Activated naive CD4-positive, alpha-beta T cell treated with anti-CD3 and anti-CD28 coated beads, Interleukin-2, amount 50 U/mL, for 24 hours (primary cell): ENCODE data around the gene PTPRS.

ENCODE experiments used
- H3K27ac Mint-ChIP-seq: one replicate; pipeline ENCODE4 v1.8.0; 2021; ENCODE audit warnings: mild to moderate bottlenecking, mixed read lengths
- H3K27me3 Mint-ChIP-seq: one replicate; pipeline ENCODE4 v1.8.0; 2021; ENCODE audit warnings: mixed read lengths
- H3K36me3 Mint-ChIP-seq: one replicate; pipeline ENCODE4 v1.8.0; 2021; ENCODE audit warnings: mixed read lengths
- H3K4me1 Mint-ChIP-seq: one replicate; pipeline ENCODE4 v1.8.0; 2021; ENCODE audit warnings: mixed read lengths
- H3K4me3 Mint-ChIP-seq: one replicate; pipeline ENCODE4 v1.8.0; 2021; ENCODE audit warnings: mild to moderate bottlenecking, mixed read lengths
- H3K9me3 Mint-ChIP-seq: one replicate; pipeline ENCODE4 v1.8.0; 2021; ENCODE audit warnings: mixed read lengths

Gene PTPRS

DNA sequence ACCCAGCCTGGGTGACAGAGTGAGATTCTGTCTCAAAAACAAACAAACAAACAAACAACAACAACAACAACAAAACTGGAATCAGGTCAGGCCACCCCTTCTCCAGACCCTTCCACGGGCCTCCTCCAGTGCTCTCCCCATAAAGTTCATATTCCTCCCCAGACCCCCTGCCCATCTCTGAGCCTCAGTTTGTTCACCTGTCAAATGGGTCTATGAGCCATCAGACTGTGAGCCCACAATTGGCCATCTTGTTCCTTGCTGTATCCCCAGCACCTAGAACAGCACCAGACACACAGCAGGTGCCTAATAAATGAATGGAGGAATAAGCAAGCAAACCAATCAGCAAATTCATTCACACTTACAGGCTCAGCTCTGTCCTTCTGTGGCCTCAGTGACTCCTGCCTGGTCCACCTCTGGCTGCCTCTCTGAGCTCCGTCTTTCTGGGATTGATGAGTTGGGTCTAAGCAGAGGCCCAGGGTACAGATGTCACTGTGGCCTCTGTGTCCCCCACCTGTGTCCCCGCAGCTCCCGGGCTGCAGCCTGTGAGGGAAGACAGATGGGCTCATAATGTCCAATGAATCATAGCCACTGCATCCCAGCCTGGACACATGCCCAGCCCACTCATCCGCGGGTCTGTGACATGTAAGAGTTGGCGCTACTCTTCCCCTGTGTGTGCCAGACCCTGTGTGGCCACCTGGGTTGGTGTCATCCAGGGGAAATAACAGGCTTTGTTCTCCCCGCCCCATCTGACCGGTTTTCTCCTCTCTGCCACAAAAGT lies 19.6 kb upstream of the PTPRS start:
- Mint-ChIP-seq H3K27me3 (peaks cover 27% of the 10 kb centered on the region), H3K9me3 (no peaks in the 10 kb centered on the region), H3K4me3 (no peak overlapping the region), H3K27ac (no peak overlapping the region), H3K36me3 (no peaks in the 10 kb centered on the region), H3K4me1 (no peaks in the 10 kb centered on the region)

DNA sequence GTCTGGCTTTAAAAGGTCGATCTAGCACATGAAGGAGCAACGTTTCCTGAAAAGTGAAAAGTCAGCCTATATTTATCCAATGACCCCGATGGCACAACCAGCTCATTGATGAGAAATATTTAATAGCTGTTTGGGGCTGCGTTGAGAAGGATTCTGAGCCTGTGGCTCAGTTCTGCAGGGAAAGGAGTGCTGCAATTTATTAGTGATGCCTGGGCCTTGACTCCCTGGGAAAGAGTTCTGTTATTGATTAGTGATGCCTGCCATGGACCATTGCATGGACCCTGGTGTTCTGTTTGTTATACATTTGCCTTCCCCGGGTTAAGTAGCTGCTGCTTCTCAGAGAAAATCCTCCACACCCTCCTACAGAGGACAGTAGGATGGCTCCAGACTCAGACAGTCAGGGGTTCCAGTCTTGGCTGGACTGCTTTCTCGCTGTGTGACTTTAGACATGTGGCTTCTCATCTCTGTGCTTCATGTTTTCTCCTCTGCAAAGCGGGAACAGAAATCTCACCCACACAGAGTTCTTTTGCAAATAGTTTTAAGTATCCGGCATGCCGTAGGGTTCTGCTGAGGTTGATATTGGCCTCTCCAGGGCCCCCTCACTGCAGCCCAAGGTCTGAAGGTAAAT lies 17.7 kb upstream of the PTPRS start:
- Mint-ChIP-seq H3K27me3 (peaks cover 32% of the 10 kb centered on the region), H3K4me1 (no peaks in the 10 kb centered on the region), H3K27ac (no peak overlapping the region), H3K4me3 (no peak overlapping the region), H3K9me3 (no peaks in the 10 kb centered on the region), H3K36me3 (no peaks in the 10 kb centered on the region)

DNA sequence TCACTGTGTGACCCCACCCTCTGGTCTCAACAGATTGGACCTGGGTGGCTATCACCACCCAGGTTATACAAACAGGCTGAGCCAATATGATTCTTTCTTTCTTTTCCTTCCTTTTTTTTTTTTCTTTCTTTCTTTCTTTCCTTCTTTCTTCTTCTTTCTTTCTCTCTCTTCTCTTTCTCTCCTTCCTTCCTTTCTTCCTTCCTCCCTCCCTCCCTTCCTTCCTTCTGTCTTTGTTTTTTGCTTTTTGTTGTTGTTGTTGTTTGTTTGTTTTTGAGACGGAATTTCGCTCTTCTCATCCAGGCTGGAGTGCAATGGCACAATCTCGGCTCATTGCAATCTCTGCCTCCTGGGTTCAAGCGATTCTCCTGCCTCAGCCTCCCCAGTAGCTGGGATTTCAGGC lies 17.0 kb upstream of the PTPRS start:
- Mint-ChIP-seq H3K36me3 (no peaks in the 10 kb centered on the region), H3K9me3 (no peaks in the 10 kb centered on the region), H3K27ac (no peak overlapping the region), H3K27me3 (peaks cover 32% of the 10 kb centered on the region), H3K4me3 (no peak overlapping the region), H3K4me1 (no peaks in the 10 kb centered on the region)

DNA sequence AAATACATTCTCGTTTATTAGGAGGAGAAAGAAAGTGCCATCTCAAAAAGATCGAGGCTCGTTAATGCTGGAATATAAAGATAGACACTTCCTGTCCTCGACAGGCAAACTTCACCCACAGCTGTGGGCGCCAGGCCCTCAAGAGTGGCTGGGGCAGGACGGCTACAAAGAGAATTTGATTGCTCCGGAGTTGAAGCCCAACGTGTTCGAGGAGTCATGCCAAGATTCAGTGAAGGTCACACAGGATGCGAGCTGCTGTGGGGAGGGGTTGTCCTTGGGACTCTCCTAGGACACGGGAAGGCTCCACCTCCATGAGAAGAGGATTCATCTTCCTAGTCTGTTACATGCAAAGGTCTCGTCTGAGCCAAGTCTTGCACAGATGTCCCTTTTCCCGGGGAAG lies 16.3 kb upstream of the PTPRS start:
- Mint-ChIP-seq H3K27ac (no peak overlapping the region), H3K27me3 (peaks cover 30% of the 10 kb centered on the region)

DNA sequence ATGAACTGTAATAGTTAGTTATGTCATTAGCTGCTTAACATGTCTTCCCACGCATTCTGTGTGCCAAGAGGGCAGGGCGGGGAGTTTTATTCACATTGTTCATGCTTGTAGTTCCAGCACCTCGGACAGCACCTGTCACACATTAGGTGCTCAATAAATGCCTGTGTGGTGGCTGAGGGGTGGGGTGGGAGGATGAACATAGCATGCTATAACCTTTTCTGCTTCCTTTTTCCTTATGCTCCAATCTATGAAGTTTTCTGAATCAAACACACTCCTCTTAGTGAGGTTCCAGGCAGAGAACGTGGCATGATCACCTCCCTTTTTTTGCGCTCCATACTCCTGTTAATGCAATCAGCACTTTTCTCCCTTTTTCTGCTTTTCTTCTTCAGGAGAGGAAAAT lies 15.8 kb upstream of the PTPRS start:
- Mint-ChIP-seq H3K4me1 (no peaks in the 10 kb centered on the region), H3K27ac (no peak overlapping the region), H3K9me3 (no peaks in the 10 kb centered on the region), H3K36me3 (no peaks in the 10 kb centered on the region), H3K4me3 (no peak overlapping the region), H3K27me3 (peaks cover 28% of the 10 kb centered on the region)

More for the DNA sequence above, 16.3 kb upstream of the PTPRS start:
- Mint-ChIP-seq H3K36me3 (no peaks in the 10 kb centered on the region), H3K9me3 (no peaks in the 10 kb centered on the region), H3K4me1 (no peaks in the 10 kb centered on the region), H3K4me3 (no peak overlapping the region)

DNA sequence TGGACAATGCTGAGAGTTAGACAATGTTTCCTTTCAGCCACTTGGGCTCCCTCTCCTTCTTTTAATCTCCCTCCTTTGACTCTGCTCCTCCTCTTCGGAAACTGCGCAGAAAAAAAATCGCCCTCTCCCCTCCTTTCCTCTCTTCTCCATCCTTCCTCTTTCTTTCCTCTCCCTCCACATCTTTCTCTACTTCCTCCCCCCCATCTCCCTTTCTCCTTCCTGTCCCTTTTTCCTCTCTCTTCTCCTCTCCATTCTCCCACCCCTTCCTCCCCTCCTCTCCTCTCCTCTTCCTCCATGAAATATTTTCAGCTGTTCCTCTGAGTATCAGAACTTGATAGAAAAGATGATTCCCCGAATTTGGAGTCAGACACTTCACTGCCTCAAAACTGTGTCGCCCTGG lies 15.1 kb upstream of the PTPRS start:
- H3K27ac Mint-ChIP-seq: no peak overlapping the region
- no peaks in the 10 kb centered on the region for H3K4me1 Mint-ChIP-seq
- H3K36me3 Mint-ChIP-seq: no peaks in the 10 kb centered on the region
- no peaks in the 10 kb centered on the region for H3K9me3 Mint-ChIP-seq
- no peak overlapping the region for H3K4me3 Mint-ChIP-seq
- H3K27me3 Mint-ChIP-seq: peaks cover 27% of the 10 kb centered on the region

DNA sequence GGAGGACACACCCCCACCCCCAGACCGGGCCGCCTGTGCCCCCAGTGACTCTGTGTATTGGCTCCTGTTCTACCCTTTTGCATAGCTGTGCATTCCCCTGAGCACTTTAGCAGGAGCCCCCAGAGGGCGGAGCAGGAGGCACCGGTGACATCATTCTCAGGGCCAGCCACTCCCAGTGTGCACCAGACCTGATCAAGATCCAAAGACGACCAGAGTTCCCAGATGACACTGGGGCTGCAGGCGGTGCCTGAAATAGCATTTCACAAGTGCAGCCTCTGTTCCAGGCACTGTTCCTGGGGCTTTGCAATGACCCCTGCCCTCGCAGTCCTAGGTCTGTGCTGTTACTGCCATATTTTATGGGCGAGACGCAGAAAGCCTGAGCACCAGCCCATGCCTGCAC lies 14.5 kb upstream of the PTPRS start:
- H3K27ac Mint-ChIP-seq: no peak overlapping the region
- peaks cover 23% of the 10 kb centered on the region for H3K27me3 Mint-ChIP-seq
- H3K4me1 Mint-ChIP-seq: no peaks in the 10 kb centered on the region

DNA sequence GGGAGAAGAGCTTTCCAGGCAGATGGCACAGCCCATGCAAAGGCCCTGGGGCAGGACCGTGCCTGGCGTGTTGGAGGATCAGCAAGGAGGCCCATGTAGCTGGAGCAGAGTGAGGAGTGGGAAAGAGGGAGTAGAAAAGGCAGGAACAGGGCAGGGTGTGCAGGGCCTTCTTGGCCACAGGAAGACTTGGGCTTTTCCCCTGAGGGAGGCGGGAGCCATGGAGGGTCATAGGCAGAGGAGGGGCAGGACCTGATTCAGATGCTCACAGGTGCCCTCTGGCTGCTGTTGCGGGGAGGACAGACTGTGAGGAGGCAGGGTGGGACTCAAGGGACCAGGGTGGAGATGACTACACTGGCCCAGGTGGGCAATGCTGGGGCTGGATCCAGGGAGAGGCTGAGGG lies 13.8 kb upstream of the PTPRS start:
- Mint-ChIP-seq H3K9me3 (no peaks in the 10 kb centered on the region), H3K4me1 (no peaks in the 10 kb centered on the region), H3K27me3 (peaks cover 23% of the 10 kb centered on the region), H3K4me3 (no peak overlapping the region), H3K36me3 (no peaks in the 10 kb centered on the region), H3K27ac (no peak overlapping the region)

More for the DNA sequence above, 14.5 kb upstream of the PTPRS start:
- H3K9me3 Mint-ChIP-seq: no peaks in the 10 kb centered on the region
- no peak overlapping the region for H3K4me3 Mint-ChIP-seq
- no peaks in the 10 kb centered on the region for H3K36me3 Mint-ChIP-seq

DNA sequence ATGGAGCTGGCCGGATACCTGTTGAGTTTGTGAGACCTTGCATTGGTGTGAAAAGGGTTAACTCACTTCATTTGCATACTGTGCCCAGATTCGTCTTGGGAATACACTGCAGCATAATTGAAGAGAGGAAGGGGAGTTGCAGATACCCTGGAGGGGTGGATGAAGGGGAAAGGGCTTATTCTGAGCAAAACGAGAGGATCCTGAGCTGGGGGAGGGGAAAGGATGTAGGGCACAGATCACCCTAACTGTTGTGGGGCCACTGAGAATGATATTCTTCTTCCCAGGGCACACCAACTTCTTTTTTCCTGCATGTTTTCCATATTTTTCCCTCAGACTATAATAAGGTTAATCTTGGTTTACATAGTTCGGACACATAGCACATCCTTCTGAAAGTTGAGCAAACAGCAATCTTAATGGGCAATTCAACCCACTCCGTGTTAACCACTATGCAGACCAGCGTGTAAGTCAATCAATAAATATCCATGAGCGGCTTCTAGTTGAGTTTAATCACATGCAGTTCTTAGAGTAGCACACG lies 11.7 kb upstream of the PTPRS start:
- Mint-ChIP-seq H3K4me1 (no peaks in the 10 kb centered on the region), H3K27me3 (peaks cover 19% of the 10 kb centered on the region)

DNA sequence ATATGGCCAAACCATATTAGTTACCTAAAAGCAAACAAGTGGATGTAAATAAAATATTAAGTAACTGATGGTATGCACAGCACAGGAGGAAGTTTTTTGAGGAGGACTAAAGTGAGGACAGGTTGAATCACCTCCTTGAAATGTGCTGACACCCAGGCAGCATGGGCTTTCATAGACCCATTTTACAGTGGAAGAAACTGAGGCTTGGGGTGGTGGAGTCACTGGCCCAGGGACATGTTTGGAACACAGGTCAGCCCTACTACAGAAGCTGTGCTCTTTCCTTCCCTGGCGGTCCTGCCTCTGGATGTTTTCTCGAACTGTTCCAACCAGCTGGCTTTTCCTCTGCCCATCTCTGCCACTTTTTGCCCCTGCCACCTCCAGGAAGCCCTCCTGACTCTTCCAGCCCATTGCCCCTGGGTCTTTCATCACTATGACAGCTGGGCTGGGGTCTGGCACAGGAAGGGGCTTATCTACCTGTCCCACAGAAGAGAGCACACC lies 11.2 kb upstream of the PTPRS start:
- no peaks in the 10 kb centered on the region for H3K36me3 Mint-ChIP-seq
- peaks cover 4% of the 10 kb centered on the region for H3K9me3 Mint-ChIP-seq
- H3K27ac Mint-ChIP-seq: peak overlapping the region; percentile 10
- no peak overlapping the region for H3K4me3 Mint-ChIP-seq
- H3K27me3 Mint-ChIP-seq: peaks cover 18% of the 10 kb centered on the region
- H3K4me1 Mint-ChIP-seq: no peaks in the 10 kb centered on the region

More for the DNA sequence above, 11.7 kb upstream of the PTPRS start:
- no peaks in the 10 kb centered on the region for H3K36me3 Mint-ChIP-seq
- H3K4me3 Mint-ChIP-seq: no peak overlapping the region
- peak overlapping the region; percentile 10 for H3K27ac Mint-ChIP-seq
- peaks cover 4% of the 10 kb centered on the region for H3K9me3 Mint-ChIP-seq

DNA sequence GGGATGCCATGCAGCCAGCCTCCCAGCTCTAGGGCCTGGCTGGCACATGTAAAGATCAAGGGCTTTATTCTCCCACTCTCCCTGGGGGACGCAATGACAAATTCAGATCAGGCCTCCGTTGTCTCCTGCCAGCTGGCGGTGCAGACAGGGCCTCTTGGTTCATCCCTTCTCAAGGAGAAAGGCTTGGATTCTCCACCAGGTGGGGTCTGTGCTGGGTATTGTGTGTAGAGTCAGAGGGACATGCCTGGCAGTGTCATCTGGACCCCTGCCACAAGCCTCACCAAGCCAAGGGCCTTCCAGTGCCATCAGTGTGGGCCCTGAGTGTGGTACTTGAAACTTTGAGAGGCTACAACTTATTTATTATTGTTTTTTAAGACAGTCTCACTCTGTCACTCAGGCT lies 8.4 kb upstream of the PTPRS start:
- Mint-ChIP-seq H3K27me3 (peaks cover 15% of the 10 kb centered on the region), H3K9me3 (peaks cover 4% of the 10 kb centered on the region), H3K4me1 (no peaks in the 10 kb centered on the region), H3K36me3 (no peaks in the 10 kb centered on the region), H3K4me3 (no peak overlapping the region), H3K27ac (no peak overlapping the region)

DNA sequence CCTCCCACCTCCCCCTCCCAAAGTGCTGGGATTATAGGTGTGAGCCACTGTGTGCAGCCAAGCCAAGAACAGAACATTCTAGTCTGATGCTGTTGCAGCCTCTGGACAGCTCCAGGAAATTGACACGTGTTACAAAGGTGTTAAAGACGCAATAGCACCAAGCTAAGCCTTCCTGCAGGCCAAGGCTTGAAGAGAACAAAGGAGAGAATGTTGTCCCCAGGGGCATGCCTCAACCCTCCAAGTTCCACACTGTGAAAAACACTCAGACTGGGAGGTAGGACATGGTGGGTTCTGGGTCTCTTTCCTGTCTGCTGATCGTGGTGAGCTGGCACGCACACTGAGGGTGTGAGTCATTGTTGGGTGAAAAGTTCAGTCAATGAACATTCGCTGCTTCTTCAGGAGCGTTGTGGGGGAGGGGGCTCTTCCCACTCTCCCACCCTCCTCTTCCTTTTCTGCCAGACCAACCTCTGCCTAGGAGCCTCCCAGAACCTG lies 5.3 kb upstream of the PTPRS start:
- H3K4me1 Mint-ChIP-seq: peaks cover 5% of the 10 kb centered on the region
- H3K27me3 Mint-ChIP-seq: peaks cover 20% of the 10 kb centered on the region
- no peak overlapping the region for H3K4me3 Mint-ChIP-seq
- H3K9me3 Mint-ChIP-seq: peaks cover 4% of the 10 kb centered on the region
- no peaks in the 10 kb centered on the region for H3K36me3 Mint-ChIP-seq
- no peak overlapping the region for H3K27ac Mint-ChIP-seq

DNA sequence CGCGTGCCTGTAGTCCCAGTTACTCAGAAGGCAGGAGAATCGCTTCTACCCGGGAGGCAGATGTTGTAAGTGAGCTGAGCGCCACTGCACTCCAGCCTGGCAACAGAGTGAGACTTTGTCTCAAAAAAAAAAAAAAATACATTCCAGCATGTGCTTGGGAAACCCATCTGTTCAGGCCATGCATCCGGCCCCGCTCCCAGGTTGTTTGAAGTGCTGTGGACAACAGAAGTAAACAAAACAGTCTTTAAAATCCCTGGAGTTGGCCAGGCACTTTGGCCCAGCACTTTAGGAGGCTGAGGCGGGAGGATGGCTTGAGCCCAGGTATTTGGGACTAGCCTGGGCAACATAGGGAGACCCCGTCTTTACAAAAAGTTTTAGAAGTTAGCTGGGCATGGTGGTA lies 3.2 kb upstream of the PTPRS start:
- Mint-ChIP-seq H3K36me3 (no peaks in the 10 kb centered on the region), H3K27me3 (peaks cover 22% of the 10 kb centered on the region), H3K9me3 (peaks cover 4% of the 10 kb centered on the region), H3K27ac (no peak overlapping the region), H3K4me1 (peaks cover 11% of the 10 kb centered on the region), H3K4me3 (no peak overlapping the region)

DNA sequence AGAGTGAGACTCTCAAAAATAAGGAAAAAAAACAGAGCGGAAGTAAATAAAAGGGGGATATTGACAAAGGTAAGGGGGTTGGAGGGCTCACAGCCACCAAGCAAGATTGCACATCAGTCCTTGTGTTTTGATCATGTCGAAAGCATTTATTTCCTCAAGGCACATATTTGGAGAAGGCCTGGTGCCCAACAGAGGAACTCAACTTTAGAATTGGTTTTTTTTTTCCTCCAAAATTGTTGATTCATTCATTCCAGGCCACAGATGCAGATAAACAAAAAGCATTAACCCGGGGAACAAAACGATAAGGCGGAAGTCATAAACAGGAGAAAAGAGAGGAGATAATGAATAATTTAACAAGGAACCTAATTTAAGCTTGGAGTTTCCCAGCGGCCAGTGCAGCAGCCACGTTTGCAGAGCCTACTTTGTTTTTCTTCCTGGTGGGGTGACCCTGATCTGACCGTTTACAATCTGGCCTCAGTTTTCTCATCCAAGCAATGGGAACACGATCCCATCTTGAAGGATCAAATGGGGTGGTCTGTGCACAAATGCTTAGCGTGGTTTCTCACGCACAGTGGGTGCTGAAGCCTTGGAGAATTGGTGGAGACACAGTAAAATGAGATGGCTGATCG lies 2.1 kb upstream of the PTPRS start:
- Mint-ChIP-seq H3K4me1 (peaks cover 11% of the 10 kb centered on the region), H3K9me3 (peaks cover 4% of the 10 kb centered on the region), H3K4me3 (no peak overlapping the region), H3K36me3 (no peaks in the 10 kb centered on the region), H3K27ac (no peak overlapping the region), H3K27me3 (peaks cover 22% of the 10 kb centered on the region)

DNA sequence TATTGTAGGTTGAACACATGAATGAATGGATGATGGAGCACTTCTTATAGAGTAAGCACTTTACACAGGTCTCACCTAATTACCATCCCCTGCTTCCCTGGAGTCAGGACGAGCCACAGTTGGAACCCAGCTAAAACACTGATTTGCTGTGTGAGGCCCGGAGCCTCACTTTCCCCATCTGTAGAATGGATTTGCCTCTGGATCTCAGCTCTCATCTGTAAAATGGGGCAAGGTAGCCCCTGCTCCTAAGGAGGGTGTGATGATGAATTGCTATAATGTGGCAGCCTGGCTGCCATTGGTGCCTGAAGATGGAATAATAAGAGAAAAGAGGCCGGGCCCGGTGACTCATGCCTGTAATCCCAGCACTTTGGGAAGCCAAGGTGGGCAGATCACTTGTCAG lies 1.4 kb upstream of the PTPRS start:
- no peak overlapping the region for H3K27ac Mint-ChIP-seq
- H3K9me3 Mint-ChIP-seq: no peaks in the 10 kb centered on the region
- H3K4me3 Mint-ChIP-seq: peak overlapping the region; percentile 76
- H3K27me3 Mint-ChIP-seq: peaks cover 29% of the 10 kb centered on the region
- peaks cover 11% of the 10 kb centered on the region for H3K4me1 Mint-ChIP-seq
- no peaks in the 10 kb centered on the region for H3K36me3 Mint-ChIP-seq

DNA sequence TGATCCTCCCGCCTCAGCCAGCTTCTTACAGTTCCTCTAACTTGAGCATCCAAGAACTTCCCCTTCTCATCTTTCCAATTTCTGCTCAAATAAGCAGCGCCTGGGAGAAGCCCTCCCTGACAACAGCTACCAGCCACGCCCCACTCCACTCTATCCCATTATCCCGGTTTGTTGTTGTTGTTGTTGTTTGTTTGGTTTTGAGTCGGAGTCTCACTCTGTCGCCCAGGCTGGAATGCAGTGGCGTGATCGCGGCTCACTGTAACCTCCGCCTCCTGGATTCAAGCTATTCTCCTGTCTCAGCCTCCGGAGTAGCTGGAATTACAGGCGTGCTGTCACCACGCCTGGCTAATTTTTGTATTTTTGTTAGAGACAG lies 822 bp upstream of the PTPRS start:
- no peaks in the 10 kb centered on the region for H3K9me3 Mint-ChIP-seq
- peaks cover 30% of the 10 kb centered on the region for H3K27me3 Mint-ChIP-seq
- no peak overlapping the region for H3K27ac Mint-ChIP-seq
- no peaks in the 10 kb centered on the region for H3K36me3 Mint-ChIP-seq
- H3K4me3 Mint-ChIP-seq: peak overlapping the region; percentile 76
- H3K4me1 Mint-ChIP-seq: peaks cover 12% of the 10 kb centered on the region
